Measurements from ENCODE around the gene LSM4. TPM values are rescaled to one million over a fixed set of nuclear protein-coding genes. Genes with fewer than 3 reads are reported as not detected.
"Not testable (repeated sequence)": the region's sequence is repeated elsewhere in the genome, so short reads cannot be mapped to it uniquely, and the experiment has no call there.

Gene LSM4
- total and polyA plus RNA-seq, 10 of the 15 experiments (the other 5 are each of a cell fraction or from before 2014, with no cell fraction given) = 12.6 to 652 (median 217) TPM

GRCh38 chr19:18357041-18357440 lies 34.2 kb upstream of the LSM4 start (continued):
- TF ChIP-seq IKZF1 (conservative IDR thresholded peaks at IDR 0.05) (no peak), GATAD2B (conservative IDR thresholded peaks at IDR 0.05; ENCODE audit: low read depth) (no peak), LARP7 (IDR thresholded peaks at IDR 0.05) (no peak), SPI1 (IDR thresholded peaks at IDR 0.05; ENCODE audit: borderline replicate concordance, insufficient read depth, low read depth, low read length) (no peak)

- H3K79me2 ChIP-seq (ENCODE audit: control insufficient read depth, insufficient read depth, low read length); H3K9ac ChIP-seq (ENCODE audit: control insufficient read depth, insufficient read depth, low read length); RAD21 ChIA-PET (ENCODE audit: unreplicated experiment); H4K20me1 ChIP-seq (ENCODE audit: control insufficient read depth, insufficient read depth); SMC1A ChIA-PET (ENCODE audit: uncharacterized antibody, unreplicated experiment); H3K4me3 ChIP-seq; FAIRE-seq; BruUV-seq (replicated peaks); H3K27ac ChIP-seq (ENCODE audit: control insufficient read depth, insufficient read depth); H3K4me2 ChIP-seq (ENCODE audit: control insufficient read depth, insufficient read depth); POLR2A ChIA-PET; H3K9me3 ChIP-seq (replicated peaks; ENCODE audit: control insufficient read depth, insufficient read depth, low read length); intact Hi-C loops (cut with micrococcal nuclease; ENCODE audit: unreplicated experiment); DNase-seq (ENCODE audit: low read depth, low spot score); ATAC-seq; H3K27me3 ChIP-seq (replicated peaks in 1 of 2; ENCODE audit: control insufficient read depth in 2 of 2, insufficient read depth in 2 of 2, low read length in 1 of 2); H3K4me1 ChIP-seq (ENCODE audit: control insufficient read depth, insufficient read depth, low read length); H2AFZ ChIP-seq (ENCODE audit: control insufficient read depth, low read depth, low read length); in situ Hi-C loops (cut with MboI): not testable (repeated sequence)
- H3K36me3 ChIP-seq (ENCODE audit: control insufficient read depth in 2 of 2, insufficient read depth in 2 of 2, low read length in 1 of 2) = peaks cover 10 to 15% of the 10 kb centered on the region in 2 experiments; a peak in 3 of 4 replicates
- CTCF ChIA-PET = interaction anchor here (0.6 to 2.0 kb wide), 3 partner anchors 34 to 312 kb away, joined by 3 to 5 read pairs (median 3); no protein-coding TSS in a partner anchor
- WGBS (ENCODE audit: insufficient coverage, insufficient replicate concordance, low lambda C conversion rate, missing lambda C conversion rate) = 98% methylated on average over 6 of the region's 7 CpGs
Observed at GRCh38 chr19:18354743-18355142, 31.9 kb upstream of the LSM4 start.

- no TSS peak for BruUV-seq (replicated peaks)
- peaks cover 10 to 17% of the 10 kb centered on the region in 2 experiments; a peak in 3 of 4 replicates for H3K36me3 ChIP-seq (ENCODE audit: control insufficient read depth in 2 of 2, insufficient read depth in 2 of 2, low read length in 1 of 2)
- no peaks in the 10 kb centered on the region for H3K79me2 ChIP-seq (ENCODE audit: control insufficient read depth, insufficient read depth, low read length)
- H3K4me2 ChIP-seq (ENCODE audit: control insufficient read depth, insufficient read depth) = no peak overlapping the region
- no peak overlapping the region for H2AFZ ChIP-seq (ENCODE audit: control insufficient read depth, low read depth, low read length)
- H3K27me3 ChIP-seq (replicated peaks in 1 of 2; ENCODE audit: control insufficient read depth in 2 of 2, insufficient read depth in 2 of 2, low read length in 1 of 2) = no peaks in the 10 kb centered on the region
- no peak overlapping the region for H3K4me3 ChIP-seq
- FAIRE-seq (no peak), ATAC-seq (no peak), DNase-seq (ENCODE audit: low read depth, low spot score) (no peak)
- H3K27ac ChIP-seq (ENCODE audit: control insufficient read depth, insufficient read depth) = no peak overlapping the region
- no peaks in the 10 kb centered on the region; the same call in 2 of the 3 replicates for H3K9me3 ChIP-seq (replicated peaks; ENCODE audit: control insufficient read depth, insufficient read depth, low read length)
- WGBS (ENCODE audit: insufficient coverage, insufficient replicate concordance, low lambda C conversion rate, missing lambda C conversion rate) = 83% methylated on average over 8 of the region's 8 CpGs
- ChIA-PET SMC1A (ENCODE audit: uncharacterized antibody, unreplicated experiment) (no interaction called here), POLR2A (no interaction called here), CTCF (interaction anchor here (2.0 kb wide), 1 partner anchor 35 kb away, joined by 5 read pairs; no protein-coding TSS in a partner anchor), RAD21 (ENCODE audit: unreplicated experiment) (no interaction called here)
- H4K20me1 ChIP-seq (ENCODE audit: control insufficient read depth, insufficient read depth) = no peaks in the 10 kb centered on the region
- no peaks in the 10 kb centered on the region for H3K4me1 ChIP-seq (ENCODE audit: control insufficient read depth, insufficient read depth, low read length)
- H3K9ac ChIP-seq (ENCODE audit: control insufficient read depth, insufficient read depth, low read length) = no peak overlapping the region
- in situ Hi-C loops (cut with MboI) = no loop called here
- intact Hi-C loops (cut with micrococcal nuclease; ENCODE audit: unreplicated experiment) = no loop called here
- TF ChIP-seq LARP7 (IDR thresholded peaks at IDR 0.05) (no peak), ZBED1 (IDR thresholded peaks at IDR 0.05; ENCODE audit: borderline replicate concordance) (no peak), BMI1 (IDR thresholded peaks at IDR 0.05; ENCODE audit: borderline replicate concordance) (no peak), CHD2 (IDR thresholded peaks at IDR 0.05; ENCODE audit: borderline replicate concordance, low read depth, low read length) (no peak), CHD1 (IDR thresholded peaks at IDR 0.05; ENCODE audit: low read depth, low read length) (no peak), DPF2 (IDR thresholded peaks at IDR 0.05) (no peak), STAT1 (conservative IDR thresholded peaks at IDR 0.05) (no peak), HCFC1 (IDR thresholded peaks at IDR 0.05; ENCODE audit: low read length) (no peak), MEF2B (IDR thresholded peaks at IDR 0.05; ENCODE audit: partially characterized antibody, poor library complexity, severe bottlenecking) (no peak), HDGF (IDR thresholded peaks at IDR 0.05) (no peak), RB1 (IDR thresholded peaks at IDR 0.05; ENCODE audit: borderline replicate concordance) (no peak), SPI1 (IDR thresholded peaks at IDR 0.05; ENCODE audit: borderline replicate concordance, insufficient read depth, low read depth, low read length) (no peak), ZNF24 (IDR thresholded peaks at IDR 0.05) (no peak)
- TF ChIP-seq, protein P1, sequence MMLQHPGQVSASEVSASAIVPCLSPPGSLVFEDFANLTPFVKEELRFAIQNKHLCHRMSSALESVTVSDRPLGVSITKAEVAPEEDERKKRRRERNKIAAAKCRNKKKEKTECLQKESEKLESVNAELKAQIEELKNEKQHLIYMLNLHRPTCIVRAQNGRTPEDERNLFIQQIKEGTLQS (IDR thresholded peaks at IDR 0.05; ENCODE audit: borderline replicate concordance, extremely low read depth, low read depth, low read length) = no peak
Observed at GRCh38 chr19:18353378-18354005, 30.6 kb upstream of the LSM4 start.
